NCI-H2171 treated with DMSO at 0.1 percent for 48 hours (cell line): Measurements from ENCODE around the gene UGT1A5.

Experiments
- DNase-seq: peaks from one replicate; lab custom pipeline; 2025; lab: John Stamatoyannopoulos, UW

UGT1A5 gene

GRCh38 chr2:233789554-233789953 is 76.8 kb downstream of the UGT1A5 start:
- DNase-seq, result no peak

DNA sequence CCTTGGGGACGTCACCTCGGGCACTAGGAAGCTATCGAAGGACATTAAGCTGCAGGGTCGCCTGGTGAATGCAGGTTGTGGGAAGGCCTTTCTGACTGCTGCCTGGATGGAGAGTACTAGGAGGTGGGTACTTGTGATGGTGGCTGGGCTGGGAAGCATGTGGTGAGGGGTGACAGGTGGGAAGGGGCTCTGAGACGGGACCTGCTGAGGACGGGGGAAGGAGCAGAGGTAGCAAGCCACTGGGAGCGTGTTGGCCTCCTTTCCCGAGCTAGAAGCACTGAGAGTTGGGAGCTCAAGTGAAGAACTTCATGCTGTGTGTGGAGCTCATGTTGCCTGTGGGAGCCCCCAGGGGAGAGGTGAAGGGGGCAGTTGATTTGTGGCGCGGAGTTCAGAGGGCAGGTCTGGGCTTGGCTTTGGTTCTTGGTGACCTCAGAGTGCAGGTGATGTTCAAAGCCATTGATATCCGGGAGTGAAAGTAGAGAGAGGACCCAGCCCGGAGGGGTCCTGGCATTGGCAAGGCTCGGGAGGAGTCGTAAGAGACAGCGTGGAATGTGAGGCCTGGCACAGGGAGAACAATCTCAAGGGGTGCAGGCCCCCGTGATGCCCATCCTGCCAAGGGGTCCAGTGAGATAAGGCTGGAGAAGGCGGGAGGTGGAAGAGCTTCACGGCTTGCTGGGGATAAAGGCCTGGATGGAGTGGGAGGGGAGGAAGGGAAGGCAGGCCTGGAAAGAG is 78.6 kb downstream of the UGT1A5 start:
- no peak for DNase-seq

- DNase-seq, result no peak
Observed at GRCh38 chr2:233791883-233792329, 79.2 kb downstream of the UGT1A5 start.

GRCh38 chr2:233792720-233793119 is 80.0 kb downstream of the UGT1A5 start:
- no peak for DNase-seq

DNA sequence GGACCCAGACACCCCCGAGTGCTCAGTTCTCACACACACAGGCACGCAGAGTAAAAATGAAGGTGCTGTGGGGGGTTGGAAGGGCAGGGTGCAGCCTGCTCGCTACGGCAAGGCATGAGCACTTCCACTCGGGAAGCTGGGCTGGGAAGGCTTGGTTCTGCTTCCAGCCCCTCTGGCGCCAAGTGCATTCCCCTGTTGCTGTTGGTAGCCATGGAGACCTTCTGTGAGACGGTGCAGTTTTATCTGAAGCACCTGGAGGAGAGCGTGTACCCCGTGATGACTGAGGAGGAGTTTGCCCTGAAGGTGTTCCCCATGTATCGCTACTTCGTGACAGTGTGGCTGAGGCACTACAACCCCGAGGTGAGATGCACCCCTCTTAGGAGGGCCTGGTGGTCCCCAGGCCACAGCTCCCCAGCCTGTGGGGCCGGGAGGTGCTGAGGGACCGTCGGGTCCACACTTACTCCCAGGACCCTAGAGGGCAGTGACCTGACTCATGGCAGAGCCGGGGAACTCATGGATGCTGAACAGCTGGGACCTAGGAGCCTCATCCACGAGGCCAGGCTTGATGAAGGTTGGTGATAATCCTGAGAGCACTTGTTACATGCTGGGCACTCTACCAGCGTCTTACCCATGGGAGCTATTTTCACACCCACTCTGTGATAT is 80.9 kb downstream of the UGT1A5 start:
- no peak for DNase-seq

GRCh38 chr2:233794128-233794658 is 81.5 kb downstream of the UGT1A5 start:
- DNase-seq, result no peak

DNA sequence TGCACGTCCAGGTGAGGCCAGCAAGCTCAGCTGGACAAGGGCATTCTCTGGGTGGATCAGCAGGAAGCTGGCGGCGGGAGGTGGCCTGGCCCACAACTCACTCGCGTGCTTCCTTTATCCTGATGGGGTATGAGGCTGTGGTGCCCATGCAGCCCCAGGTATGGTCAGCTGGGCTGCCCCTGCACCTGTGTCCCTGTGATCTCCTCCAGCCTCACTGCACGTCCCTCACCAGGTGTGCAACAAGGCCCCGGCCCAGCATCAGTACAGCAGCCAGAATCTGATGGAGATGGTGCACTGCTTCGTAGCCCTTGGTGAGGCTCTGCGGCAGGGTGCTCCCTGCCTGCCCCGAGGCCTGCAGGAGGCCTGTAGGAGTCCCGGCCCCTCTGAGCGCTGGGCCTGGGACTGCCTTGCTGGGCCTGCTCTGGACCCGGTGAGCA is 83.0 kb downstream of the UGT1A5 start:
- DNase-seq, result no peak

GRCh38 chr2:233796254-233796653 is 83.5 kb downstream of the UGT1A5 start:
- no peak for DNase-seq

GRCh38 chr2:233798335-233799086 is 85.8 kb downstream of the UGT1A5 start:
- DNase-seq, result no peak

DNA sequence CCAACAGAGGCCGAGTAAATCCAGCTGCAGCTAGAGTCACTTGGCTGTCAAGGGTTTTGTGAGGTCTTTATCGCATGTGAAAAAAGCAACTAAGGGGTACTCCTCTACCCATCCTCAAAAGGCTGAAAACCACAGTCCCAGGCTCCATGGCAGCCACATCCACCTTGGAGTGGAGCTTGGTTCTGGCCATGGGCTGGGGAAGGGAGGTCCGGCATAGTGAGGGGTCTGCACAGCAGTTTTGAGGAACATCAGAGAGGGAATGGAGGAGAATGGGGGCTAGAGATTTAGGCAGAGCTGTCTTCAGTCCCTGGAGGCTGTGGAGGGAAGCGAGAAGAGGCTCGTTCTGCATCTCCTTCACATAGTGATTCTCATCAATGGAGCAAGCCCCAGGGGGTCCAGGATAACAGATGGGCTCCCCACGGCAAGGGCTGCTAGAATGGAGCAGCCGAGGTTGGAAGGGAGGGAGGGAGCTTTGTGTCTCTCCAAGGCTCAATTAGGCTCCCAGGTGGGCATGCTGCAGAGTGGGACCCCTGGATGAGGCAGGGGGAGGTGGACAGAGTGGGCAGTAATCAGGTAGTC is 86.5 kb downstream of the UGT1A5 start:
- DNase-seq, result peak; percentile 55

- no peak for DNase-seq
Observed at GRCh38 chr2:233799716-233800115, 87.0 kb downstream of the UGT1A5 start.

- DNase-seq, result no peak
Observed at GRCh38 chr2:233800208-233800607, 87.5 kb downstream of the UGT1A5 start.

GRCh38 chr2:233801357-233802131 is 88.8 kb downstream of the UGT1A5 start:
- DNase-seq, result no peak

GRCh38 chr2:233802132-233802815 is 89.6 kb downstream of the UGT1A5 start:
- no peak for DNase-seq

GRCh38 chr2:233803292-233803911 is 90.7 kb downstream of the UGT1A5 start:
- no peak for DNase-seq

DNA sequence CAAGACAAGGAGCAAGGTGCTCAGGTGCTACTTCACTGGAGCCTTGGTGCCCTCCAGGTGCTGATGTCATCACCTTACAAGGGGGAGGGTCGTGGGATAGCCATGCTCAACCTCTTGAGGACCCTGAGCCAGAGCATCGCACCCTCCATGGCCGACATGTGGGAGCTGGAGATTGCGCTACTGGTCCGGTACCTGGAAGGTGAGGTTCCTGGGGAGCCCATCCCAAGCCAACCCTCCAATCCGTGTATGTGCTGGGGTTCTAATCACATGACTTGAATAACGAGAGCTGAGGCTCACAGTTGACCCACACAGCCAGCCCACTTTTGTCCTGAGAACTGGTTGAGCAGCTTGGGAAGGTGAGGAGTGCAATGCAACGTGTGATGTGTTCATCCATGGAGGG is 91.3 kb downstream of the UGT1A5 start:
- DNase-seq, result no peak

GRCh38 chr2:233807215-233807865 is 94.6 kb downstream of the UGT1A5 start:
- no peak for DNase-seq

- DNase-seq, result no peak
Observed at GRCh38 chr2:233807966-233808935, 95.5 kb downstream of the UGT1A5 start.

DNA sequence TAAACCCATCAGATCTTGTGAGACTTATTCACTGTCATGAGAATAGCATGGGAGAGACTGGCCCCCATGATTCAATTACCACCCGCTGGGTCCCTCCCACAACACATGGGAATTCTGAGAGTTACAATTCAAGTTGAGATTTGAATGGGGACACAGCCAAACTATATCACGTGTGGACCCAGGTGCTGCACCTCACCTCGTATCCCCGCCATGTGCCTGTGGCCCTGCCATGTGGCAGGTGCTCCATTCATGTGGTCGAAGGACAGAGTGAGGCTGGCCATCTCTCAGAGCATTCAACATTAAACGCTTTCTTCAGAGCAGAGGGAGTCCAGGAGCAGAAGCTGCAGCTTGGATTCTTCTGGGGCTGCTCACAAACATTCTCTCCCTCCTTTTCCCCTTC is 97.7 kb downstream of the UGT1A5 start:
- no peak for DNase-seq
